ENCODE results near the gene SPTBN5. TPM values are rescaled to one million over a fixed set of nuclear protein-coding genes. Genes with fewer than 3 reads are reported as not detected.
A peak's percentile ranks its signal among the peaks of the same experiment; 100 is the strongest.

The SPTBN5 gene
- total RNA-seq, 2 donors from 2014 or later, result 0.72 to 2.3 TPM

DNA sequence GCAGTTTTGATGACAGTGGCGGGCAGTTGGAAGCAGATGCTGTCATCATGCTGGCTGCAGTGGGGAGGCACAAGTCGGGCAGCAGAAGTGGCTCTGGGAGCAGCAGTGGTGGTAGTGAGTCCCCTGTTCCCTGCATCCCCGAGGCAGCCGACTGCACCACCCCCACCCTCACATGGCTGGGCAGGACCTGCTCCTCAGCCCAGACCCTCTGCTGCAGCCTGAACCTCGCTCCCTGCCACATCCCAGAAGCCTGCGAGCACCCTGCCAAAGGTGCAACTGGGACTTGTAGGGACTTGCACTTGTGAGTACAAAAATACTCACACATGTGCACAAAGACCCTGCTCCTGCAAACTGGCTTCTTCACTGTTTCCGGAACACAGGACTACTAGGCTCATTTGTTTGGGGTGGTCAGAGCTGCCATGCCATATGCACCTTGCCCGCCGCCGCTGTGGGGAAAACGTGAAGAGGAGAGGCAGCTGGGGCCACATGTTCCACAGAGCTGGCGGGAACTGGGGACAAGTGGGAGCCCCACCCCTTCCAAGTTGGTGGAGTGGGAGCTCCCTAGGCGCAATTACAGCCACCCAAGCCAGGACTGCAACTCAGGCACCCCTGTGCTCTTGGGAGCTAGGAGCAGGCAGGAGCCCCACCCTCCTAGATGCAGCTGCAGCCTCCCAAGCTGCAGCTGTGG is 63.8 kb downstream of the SPTBN5 start:
- H3K9me3 ChIP-seq, result no peaks in the 10 kb centered on the region
- no peak for DNase-seq
- no peak overlapping the region for H3K4me3 ChIP-seq
- H3K27me3 ChIP-seq, result no peaks in the 10 kb centered on the region
- no peaks in the 10 kb centered on the region for H3K36me3 ChIP-seq
- intact Hi-C loops (cut with DNase I), result no loop called here
- H3K27ac ChIP-seq, result no peak overlapping the region
- H3K9ac ChIP-seq (ENCODE audit: low read depth in 2 of 2, low read length in 2 of 2), result no peak overlapping the region
- TF ChIP-seq CTCF (IDR thresholded peaks at IDR 0.05), result no peak
- H3K4me1 ChIP-seq, result peaks cover 7% of the 10 kb centered on the region

- DNase-seq, result no peak
- no peak for TF ChIP-seq CTCF (IDR thresholded peaks at IDR 0.05)
- Histone ChIP-seq H3K9me3 (no peaks in the 10 kb centered on the region), H3K36me3 (no peaks in the 10 kb centered on the region), H3K27ac (no peak overlapping the region), H3K9ac (ENCODE audit: low read depth in 2 of 2, low read length in 2 of 2) (peak overlapping the region in 1 of 2 donors; percentile 97), H3K4me1 (peaks cover 7% of the 10 kb centered on the region), H3K27me3 (no peaks in the 10 kb centered on the region), H3K4me3 (peak overlapping the region; percentile 69)
- intact Hi-C loops (cut with DNase I), result no loop called here
These were observed 65.1 kb downstream of the SPTBN5 start for GRCh38 chr15:41828807-41829141.

GRCh38 chr15:41827880-41828806 is 65.7 kb downstream of the SPTBN5 start, which contains the start of gene JMJD7:
TSS of gene JMJD7 (plus strand) at chr15:41828092. CDS start at chr15:41828125, 33 bp downstream.
- Histone ChIP-seq H3K36me3 (no peaks in the 10 kb centered on the region), H3K27ac (peak within 1 kb of the TSS; percentile 49), H3K4me3 (peak within 1 kb of the TSS; percentile 69), H3K27me3 (no peaks in the 10 kb centered on the region), H3K9ac (ENCODE audit: low read depth in 2 of 2, low read length in 2 of 2) (peak within 1 kb of the TSS; percentile 81 to 97), H3K9me3 (no peaks in the 10 kb centered on the region), H3K4me1 (peaks cover 7% of the 10 kb centered on the region)
- intact Hi-C loops (cut with DNase I), result no loop called here
- no peak for TF ChIP-seq CTCF (IDR thresholded peaks at IDR 0.05)
- DNase-seq, result peak; percentile 98

GRCh38 chr15:41827290-41827879 is 66.5 kb downstream of the SPTBN5 start:
- no peaks in the 10 kb centered on the region for H3K27me3 ChIP-seq
- H3K9me3 ChIP-seq, result no peaks in the 10 kb centered on the region
- peak overlapping the region; percentile 40 to 70 for H3K9ac ChIP-seq (ENCODE audit: low read depth in 2 of 2, low read length in 2 of 2)
- H3K27ac ChIP-seq, result no peak overlapping the region
- intact Hi-C loops (cut with DNase I), result no loop called here
- DNase-seq, result peak; percentile 51
- no peak for TF ChIP-seq CTCF (IDR thresholded peaks at IDR 0.05)
- H3K36me3 ChIP-seq, result no peaks in the 10 kb centered on the region
- peak overlapping the region; percentile 69 for H3K4me3 ChIP-seq
- H3K4me1 ChIP-seq, result peaks cover 7% of the 10 kb centered on the region
